Uterus (tissue), 4 donors: Measurements from ENCODE around the gene KCMF1. TPM values are rescaled to one million over a fixed set of nuclear protein-coding genes. Genes with fewer than 3 reads are reported as not detected.

Source experiments
- DNase-seq, 2 donors: peaks; one replicate each; pipeline ENCODE4 v3.0.0-alpha.2; 2019 to 2020
- H3K27ac ChIP-seq, 2 donors: fragments of 200-600 bp; sonication (generic); 1 replicate in 1 of 2; 2 replicates in 1 of 2; pipeline ENCODE4 v1.5.1; 2016 to 2018
- H3K27me3 ChIP-seq, 2 donors: fragments of 200-600 bp; sonication (generic); one replicate each; pipeline ENCODE4 v1.5.1; 2018 to 2019; ENCODE audit warnings: control low read depth in 1 of 2
- H3K36me3 ChIP-seq, 2 donors: fragments of 200-600 bp; sonication (generic); one replicate each; pipeline ENCODE4 v1.5.1; 2019; ENCODE audit warnings: control low read depth in 1 of 2
- H3K4me1 ChIP-seq, 2 donors: fragments of 200-600 bp; sonication (generic); one replicate each; pipeline ENCODE4 v1.5.1; 2018 to 2019; ENCODE audit warnings: control low read depth in 1 of 2
- H3K4me3 ChIP-seq, 2 donors: fragments of 200-600 bp; sonication (generic); 1 replicate in 1 of 2; 2 replicates in 1 of 2; pipeline ENCODE4 v1.5.1; 2018 to 2019; ENCODE audit warnings: mild to moderate bottlenecking in 1 of 2
- H3K9me3 ChIP-seq, 2 donors: fragments of 200-600 bp; sonication (generic); one replicate each; pipeline ENCODE4 v1.5.1; 2019; ENCODE audit warnings: control low read depth in 1 of 2
- CTCF ChIP-seq, 4 experiments: fragments of 200-600 bp in 2 of 4; fragments of 450-650 bp in 2 of 4; sonication (generic) in 2 of 4; IDR thresholded peaks; one replicate each; pipeline ENCODE4 v1.5.1; 2016 to 2019; ENCODE audit warnings: antibody characterized with exemption in 4 of 4, mild to moderate bottlenecking in 2 of 4, moderate library complexity in 1 of 4
- POLR2A ChIP-seq, 2 donors: fragments of 450-650 bp; IDR thresholded peaks; one replicate each; pipeline ENCODE4 v1.6.1; 2016; ENCODE audit warnings: antibody characterized with exemption in 2 of 2, mild to moderate bottlenecking in 1 of 2, moderate library complexity in 1 of 2
- intact Hi-C: fragments of 100-400 bp; cut with DNase I; formaldehyde crosslinking; loops from one replicate; pipeline ENCODE4 v1.15.1; 2023; ENCODE audit warnings: low total_unique reads
- total RNA-seq, 4 donors: library from RNA; depleted of rRNA in 3 of 4; stranded (reverse); fragments of >200 nt in 3 of 4; gene quantifications; one replicate each; pipeline versions ENCODE4 v1.1.0 to v1.2.4, GENCODE V29; 2014 to 2023
- donor health status: DM: yes; HTN: yes; CAD: no.

The KCMF1 gene
- total RNA-seq, 4 donors from 2014 or later, result 6.9 to 58.3 (median 35.9) TPM

GRCh38 chr2:84970210-84970867 is 622 bp upstream of the KCMF1 start:
- Histone ChIP-seq H3K27ac (peak overlapping the region; percentile 93 to 94), H3K9me3 (no peaks in the 10 kb centered on the region), H3K36me3 (no peaks in the 10 kb centered on the region), H3K4me1 (peaks cover 0 to 8% of the 10 kb centered on the region in 2 donors), H3K4me3 (peak overlapping the region; percentile 78 to 88), H3K27me3 (no peaks in the 10 kb centered on the region)
- TF ChIP-seq POLR2A (IDR thresholded peaks at IDR 0.05) (no peak), CTCF (IDR thresholded peaks at IDR 0.05) (peak in 1 of 4 experiments; percentile 5)
- DNase-seq, result peak; percentile 55
- intact Hi-C loops, result no loop called here

- H3K27ac ChIP-seq, result peak overlapping the region; percentile 93 to 94
- TF ChIP-seq CTCF (IDR thresholded peaks at IDR 0.05) (no peak), POLR2A (IDR thresholded peaks at IDR 0.05) (no peak)
- peaks cover 3 to 8% of the 10 kb centered on the region in 2 donors for H3K4me1 ChIP-seq
- no peaks in the 10 kb centered on the region for H3K9me3 ChIP-seq
- intact Hi-C loops, result no loop called here
- H3K27me3 ChIP-seq, result no peaks in the 10 kb centered on the region
- H3K4me3 ChIP-seq, result peak overlapping the region; percentile 57 to 94
- DNase-seq, result peak; percentile 47 to 48
- no peaks in the 10 kb centered on the region for H3K36me3 ChIP-seq
Measured at GRCh38 chr2:84971510-84972206, 697 bp downstream of the KCMF1 start.

GRCh38 chr2:84972207-84972783 is 1.3 kb downstream of the KCMF1 start:
- Histone ChIP-seq H3K27me3 (no peaks in the 10 kb centered on the region), H3K36me3 (no peaks in the 10 kb centered on the region), H3K27ac (peak overlapping the region; percentile 93 to 94), H3K9me3 (no peaks in the 10 kb centered on the region), H3K4me1 (peaks cover 3 to 8% of the 10 kb centered on the region in 2 donors), H3K4me3 (peak overlapping the region; percentile 57 to 94)
- intact Hi-C loops, result no loop called here
- TF ChIP-seq POLR2A (IDR thresholded peaks at IDR 0.05) (no peak), CTCF (IDR thresholded peaks at IDR 0.05) (no peak)
- no peak for DNase-seq

- intact Hi-C loops, result no loop called here
- no peak for TF ChIP-seq CTCF (IDR thresholded peaks at IDR 0.05)
- no peak for TF ChIP-seq POLR2A (IDR thresholded peaks at IDR 0.05)
- DNase-seq, result no peak
- no peaks in the 10 kb centered on the region for H3K9me3 ChIP-seq
- no peaks in the 10 kb centered on the region for H3K27me3 ChIP-seq
- H3K27ac ChIP-seq, result peak overlapping the region in 1 of 2 donors; percentile 94
- peaks cover 3 to 8% of the 10 kb centered on the region in 2 donors for H3K4me1 ChIP-seq
- H3K36me3 ChIP-seq, result no peaks in the 10 kb centered on the region
- peak overlapping the region in 1 of 2 donors; percentile 94 for H3K4me3 ChIP-seq
Measured at GRCh38 chr2:84972932-84973331, 2.0 kb downstream of the KCMF1 start.
